AG20443 (cell line): ENCODE measurements around the gene GALNT3.
A peak's percentile ranks its signal among the peaks of the same experiment; 100 is the strongest.

Source experiments
- DNase-seq: peaks from one replicate; pipeline ENCODE4 v3.0.0; 2012; ENCODE audit warnings: low spot score, mixed read lengths

The GALNT3 gene

DNA sequence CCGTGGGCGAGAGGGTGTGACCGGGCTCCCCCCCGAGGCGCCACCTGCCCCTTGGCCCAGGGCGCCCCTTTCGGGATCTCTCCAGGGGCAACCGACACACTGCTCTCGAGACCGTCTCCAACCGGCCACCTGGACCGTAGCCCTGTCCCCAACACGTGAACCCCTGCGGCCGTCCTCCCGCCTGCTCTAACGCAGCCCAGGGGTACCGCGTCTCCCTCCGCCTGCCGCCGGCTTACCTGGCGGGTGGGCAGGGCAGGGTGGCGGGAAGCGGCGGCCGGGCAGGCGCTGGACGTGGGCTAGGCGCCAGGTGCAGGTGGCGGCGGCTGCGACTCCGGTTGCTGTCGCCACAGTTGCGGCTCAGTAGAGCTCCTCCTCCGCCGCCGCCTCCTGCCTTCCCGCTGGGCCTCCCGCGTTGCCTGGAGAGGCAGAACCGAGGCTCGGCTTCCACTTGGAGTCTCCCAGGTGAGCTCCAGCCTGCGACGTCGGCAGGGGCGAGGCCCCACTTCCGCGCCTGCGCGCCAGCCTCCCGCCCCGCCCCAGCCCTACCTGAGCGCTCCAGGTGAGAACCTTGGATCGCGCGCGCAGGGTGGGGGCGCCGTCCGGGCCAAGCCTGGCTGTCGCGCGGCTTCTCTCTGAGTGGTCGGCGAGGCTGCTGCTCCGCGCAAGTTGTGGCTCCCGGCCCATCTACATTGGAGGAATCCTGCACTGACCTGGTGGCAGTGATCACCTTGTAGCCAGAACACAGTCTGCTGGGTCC, at the start of gene GALNT3:
Gene GALNT3, minus strand, starts transcription at position 469 of the 757 bp plus-strand sequence. CDS start 23,547 bp downstream, outside the sequence.
- DNase-seq: peak; percentile 28

- no peak for DNase-seq
Measured at GRCh38 chr2:165843351-165843750, 49.3 kb upstream of the GALNT3 start.

DNA sequence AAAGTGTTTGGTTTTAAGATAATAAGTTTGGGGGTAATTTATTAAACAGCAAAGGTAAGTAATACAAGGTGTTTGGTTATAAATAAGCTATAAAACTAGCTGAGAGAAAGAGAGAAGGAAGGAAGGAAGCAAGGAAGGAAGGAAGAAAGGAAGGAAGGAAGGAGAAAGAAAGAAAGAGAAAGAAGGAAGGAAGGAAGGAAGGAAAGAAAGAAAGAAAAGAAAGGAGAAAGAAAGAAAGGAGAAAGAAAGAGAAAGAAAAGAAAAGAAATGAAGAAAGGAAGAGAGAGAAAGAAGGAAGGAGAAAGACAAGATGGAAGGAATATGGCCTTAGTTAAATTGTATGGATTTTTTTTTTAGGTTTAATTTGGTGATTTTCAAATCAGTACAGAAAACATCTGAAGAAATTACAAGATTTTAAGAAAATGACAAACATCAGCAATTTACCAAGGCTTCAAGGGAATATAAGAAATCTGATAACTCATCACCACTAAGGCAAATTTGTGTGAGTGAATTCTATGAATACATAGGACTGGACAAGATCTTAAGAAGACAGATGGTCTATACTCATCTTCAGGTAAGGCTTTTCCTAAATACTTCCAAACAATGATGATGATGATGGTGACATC, 46.4 kb upstream of the GALNT3 start:
- DNase-seq: no peak

DNA sequence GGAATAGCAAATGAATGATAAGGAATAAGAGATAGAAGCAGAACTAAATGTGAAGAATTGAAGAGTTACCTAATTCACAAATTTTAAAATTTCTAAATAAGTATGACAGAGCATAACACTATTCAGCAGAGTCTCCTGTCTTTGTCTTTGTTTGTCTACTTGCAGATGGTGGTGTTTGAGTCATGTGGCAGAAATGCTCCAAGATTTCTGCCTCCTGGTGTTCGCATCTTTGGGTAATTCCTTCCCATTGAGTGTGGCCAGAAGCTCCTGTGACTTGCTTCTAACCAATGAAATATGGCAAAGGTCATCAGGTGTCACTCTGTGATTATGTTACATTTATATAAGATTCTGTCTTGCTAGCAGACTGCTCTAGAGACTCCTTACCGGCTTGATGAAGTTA, 45.6 kb upstream of the GALNT3 start:
- DNase-seq: no peak

- no peak for DNase-seq
Measured at GRCh38 chr2:165837122-165837521, 43.1 kb upstream of the GALNT3 start.

- no peak for DNase-seq
Measured at GRCh38 chr2:165835363-165835762, 41.3 kb upstream of the GALNT3 start.

- DNase-seq: peak; percentile 45
Measured at GRCh38 chr2:165833156-165833555, 39.1 kb upstream of the GALNT3 start.

DNA sequence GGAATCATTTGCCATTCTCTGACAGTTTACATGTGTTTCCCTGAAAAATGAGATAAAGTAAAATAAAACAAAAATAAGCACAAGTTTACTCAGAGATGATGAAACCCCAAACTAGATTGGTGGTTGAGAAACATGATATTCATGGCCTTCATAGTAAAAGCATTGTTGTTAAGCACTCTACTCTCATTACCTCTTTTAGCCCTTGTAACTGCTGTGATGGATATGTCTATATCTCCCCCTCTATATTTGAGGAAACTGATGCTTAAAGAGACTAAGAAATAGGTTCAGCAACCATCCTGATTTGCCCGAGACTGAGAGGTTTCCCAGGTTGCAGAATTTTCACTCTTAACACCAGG, 33.9 kb upstream of the GALNT3 start:
- no peak for DNase-seq

DNA sequence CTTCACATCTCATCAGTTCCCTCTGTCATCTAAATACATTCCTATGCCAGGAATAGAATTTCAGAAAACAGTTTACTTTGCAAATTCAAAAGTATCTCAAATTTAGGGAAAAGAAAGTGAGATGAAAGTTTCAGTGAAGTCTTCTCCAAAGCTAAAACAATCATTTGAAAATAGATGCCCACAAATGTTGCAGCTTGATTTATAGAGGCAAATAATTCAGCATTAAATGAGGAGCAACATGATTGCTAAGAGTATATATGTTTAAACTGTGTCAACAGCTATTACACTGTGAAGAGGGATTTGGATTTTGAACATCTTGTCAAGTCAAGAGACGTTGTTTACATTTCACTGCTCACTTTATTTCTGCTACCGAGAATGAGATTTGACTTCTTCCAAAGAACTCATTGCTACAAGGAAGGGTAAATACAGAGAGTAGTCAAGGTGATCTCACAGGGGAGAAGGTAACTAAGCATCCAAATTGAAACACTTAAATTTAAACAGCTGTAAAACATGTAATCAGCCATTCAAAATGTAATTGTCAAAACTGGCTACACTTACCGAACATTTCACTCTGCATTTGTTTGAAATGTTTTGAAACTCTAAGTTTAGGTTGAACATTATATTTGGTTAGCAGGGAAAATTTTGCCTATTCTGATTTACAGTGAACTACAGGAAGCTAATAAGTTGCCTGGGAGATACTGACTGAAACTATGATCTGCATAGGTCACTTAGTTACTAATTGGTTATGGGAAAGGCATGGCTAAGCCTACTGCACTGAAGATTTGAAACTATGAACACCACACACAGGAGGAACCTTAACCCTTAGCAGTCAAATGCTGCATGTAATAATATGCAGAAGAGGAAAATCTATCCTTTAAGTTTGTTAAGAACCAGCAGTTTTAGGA, 33.2 kb upstream of the GALNT3 start:
- DNase-seq: no peak

DNA sequence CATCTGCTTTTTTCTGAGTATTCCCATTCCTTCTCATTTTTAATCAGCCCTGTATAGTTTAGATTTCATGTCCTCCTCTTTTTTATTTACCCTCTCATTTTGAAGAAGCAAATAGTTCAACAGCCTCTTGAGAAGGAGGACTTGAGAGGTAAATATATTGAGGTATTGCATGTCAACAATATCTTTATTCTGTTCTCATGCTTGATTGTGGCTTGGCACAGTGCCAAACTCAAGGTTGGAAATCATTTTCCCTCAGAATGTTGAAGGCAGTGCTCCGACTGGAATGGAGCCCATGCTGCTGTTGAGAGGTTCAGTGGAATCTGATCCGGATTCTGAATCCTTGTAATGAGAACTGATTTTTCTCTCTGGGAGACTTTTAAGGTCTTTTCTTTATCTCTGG, 31.0 kb upstream of the GALNT3 start:
- no peak for DNase-seq

DNA sequence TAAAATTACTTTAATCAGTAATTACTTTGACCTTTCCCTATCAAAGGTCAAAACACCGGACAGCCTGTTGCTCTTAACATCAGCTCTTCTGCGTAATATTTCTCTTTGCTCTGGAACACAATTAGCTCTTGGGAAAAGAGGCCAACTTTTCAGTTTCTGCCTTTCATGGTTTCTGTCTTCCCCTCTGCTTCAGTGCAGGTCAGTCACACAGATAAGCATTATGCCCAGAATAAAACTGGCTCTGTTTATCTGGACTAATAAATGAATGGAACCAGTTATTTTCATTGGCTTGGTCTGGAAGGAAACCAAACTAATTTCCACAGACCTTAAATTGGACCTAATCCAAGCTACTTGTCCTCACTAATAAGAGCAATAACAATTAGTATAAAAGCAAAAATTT, 26.2 kb upstream of the GALNT3 start:
- DNase-seq: no peak

- DNase-seq: no peak
Measured at GRCh38 chr2:165818920-165819319, 24.9 kb upstream of the GALNT3 start.

DNA sequence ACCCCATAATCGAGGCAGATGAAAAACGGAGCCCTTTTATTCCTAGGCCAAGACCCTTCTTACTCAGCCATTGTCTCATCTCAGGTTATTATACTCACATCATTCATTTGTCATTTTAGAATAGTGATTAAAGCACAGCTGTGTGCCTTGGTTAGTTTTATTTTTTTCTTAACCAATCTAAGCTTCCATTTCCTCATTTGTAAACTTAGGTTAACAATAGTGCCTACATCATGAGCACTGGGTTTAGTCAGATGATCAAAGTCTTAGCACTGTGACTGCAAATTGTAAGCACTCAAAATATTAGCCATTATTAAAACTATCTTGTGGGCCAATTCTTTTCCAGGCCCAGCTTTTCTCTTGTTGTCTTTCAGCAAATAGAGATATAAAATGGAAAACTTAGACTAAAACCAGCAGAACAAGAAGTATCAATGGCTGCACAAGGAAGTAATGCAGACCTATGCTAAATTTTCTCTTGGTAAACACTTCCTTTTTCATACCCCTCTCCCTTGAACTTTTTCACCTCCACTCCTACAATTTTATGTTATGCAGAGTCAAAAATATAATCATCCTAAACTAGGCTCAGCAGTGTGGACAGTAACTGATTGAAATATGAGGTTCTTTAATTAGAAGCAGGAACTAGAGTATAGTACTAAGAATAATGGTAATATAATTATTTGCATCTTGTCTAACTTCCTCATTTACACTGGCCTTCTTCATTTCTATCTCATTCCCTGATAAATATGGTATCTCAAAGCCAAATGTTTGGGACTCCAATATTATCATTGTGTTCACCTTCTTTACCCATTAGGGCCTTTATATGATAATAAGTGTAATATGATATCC, 21.5 kb upstream of the GALNT3 start:
- no peak for DNase-seq

DNA sequence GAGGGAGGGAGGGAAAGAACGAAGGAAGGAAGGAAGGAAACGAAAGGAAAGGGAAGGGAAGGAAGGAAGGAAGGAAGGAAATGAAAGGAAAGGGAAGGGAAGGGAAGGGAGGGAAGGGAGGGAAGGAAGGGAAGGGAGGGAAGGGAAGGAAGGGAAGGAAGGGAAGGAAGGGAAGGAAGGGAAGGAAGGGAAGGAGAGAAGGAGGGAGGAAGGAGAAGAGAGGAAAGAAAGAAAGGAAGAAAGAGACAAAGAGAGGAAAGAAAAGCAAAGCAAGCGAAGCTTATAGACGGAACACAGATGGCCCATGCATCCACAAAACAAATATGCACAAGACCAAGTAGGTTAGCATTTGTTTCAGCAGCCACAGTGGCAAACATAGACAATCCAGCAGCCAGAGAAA, 20.4 kb upstream of the GALNT3 start:
- no peak for DNase-seq

- DNase-seq: no peak
Measured at GRCh38 chr2:165811592-165812370, 17.7 kb upstream of the GALNT3 start.

- DNase-seq: no peak
Measured at GRCh38 chr2:165810418-165810817, 16.4 kb upstream of the GALNT3 start.

DNA sequence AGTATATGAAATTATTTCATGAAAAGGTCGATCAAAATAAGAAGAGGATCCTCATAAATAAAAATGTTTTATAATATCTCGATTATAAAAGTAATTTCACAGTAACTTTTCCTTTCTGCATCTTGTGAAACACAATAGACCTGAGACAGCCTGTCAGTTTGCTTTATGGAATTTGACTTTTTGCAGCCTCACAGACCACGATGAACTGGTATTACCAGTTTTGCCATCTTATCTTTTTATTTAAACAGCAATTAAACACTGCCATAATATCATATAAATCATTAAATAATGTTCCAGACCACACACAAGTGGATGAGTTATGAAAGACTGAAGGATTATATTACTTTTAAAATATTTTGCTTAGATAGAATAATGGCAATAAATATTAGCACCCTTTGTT, 10.7 kb upstream of the GALNT3 start:
- no peak for DNase-seq

DNA sequence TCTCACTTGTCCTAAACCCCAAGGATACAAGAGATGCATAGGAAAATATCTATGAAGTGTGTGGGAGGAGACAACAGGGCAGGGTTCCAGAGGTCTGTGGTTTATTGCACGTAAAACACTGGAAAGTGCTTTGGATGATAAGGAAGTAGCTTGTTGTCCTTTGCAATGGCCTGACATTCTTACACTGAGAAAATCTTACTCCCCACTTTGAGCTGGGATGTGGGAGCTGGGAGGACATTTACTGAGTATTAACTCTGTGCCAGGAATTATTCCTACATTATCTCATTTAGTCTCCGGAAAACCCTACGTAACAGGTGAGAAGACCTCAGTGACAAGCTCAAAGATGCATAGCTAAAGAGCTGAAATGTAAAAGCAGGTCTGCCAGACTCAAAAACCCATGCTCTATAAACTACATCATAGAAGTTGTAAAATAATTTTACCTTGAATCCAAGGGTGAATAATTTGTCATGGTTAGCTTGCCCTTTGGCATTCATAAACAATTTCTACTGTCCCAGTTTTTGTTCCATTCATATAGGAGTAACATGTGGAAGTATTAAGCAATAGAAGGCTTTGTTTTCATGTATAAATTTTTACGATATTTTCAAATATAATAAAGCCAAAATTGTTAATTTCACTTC, 9.2 kb upstream of the GALNT3 start:
- no peak for DNase-seq

DNA sequence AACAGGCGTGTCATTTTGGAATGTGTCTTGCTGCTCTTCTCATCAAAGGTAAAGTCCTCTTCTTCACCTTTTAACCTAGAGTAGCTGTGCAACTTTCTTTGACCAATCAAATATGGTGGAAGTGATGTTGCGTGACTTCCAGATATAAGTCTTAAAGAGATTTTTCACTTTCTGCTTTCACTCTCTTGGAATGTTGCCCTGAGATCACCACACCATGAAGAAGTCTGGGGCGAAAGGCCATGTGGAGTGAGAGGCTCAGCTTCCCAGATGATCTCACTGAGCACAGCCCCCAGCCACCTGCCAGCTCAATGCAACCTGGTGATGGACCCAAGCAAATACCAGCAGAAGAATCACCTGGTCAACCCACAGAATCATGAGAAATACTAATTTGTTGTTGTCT, 7.1 kb upstream of the GALNT3 start:
- DNase-seq: no peak

- DNase-seq: no peak
Measured at GRCh38 chr2:165796819-165797530, 2.9 kb upstream of the GALNT3 start.
